H9 (cell line): ENCODE results near the gene CACNA1D. TPM values are rescaled to one million over a fixed set of nuclear protein-coding genes. Genes with fewer than 3 reads are reported as not detected.

Experiments
- DNase-seq: peaks from one replicate; pipeline ENCODE4 v3.0.0-alpha.2; 2017
- H2AFZ ChIP-seq: one replicate; pipeline ENCODE4 v1.6.1; 2013; ENCODE audit warnings: mild to moderate bottlenecking, low read length, control low read depth, moderate library complexity
- H2AK5ac ChIP-seq: 2 replicates; pipeline ENCODE4 v1.6.1; 2013; ENCODE audit warnings: low read length, control low read depth, mixed read lengths; ENCODE audit not compliant: insufficient read length
- H2BK120ac ChIP-seq: one replicate; pipeline ENCODE4 v1.6.1; 2013; ENCODE audit warnings: low read depth, mild to moderate bottlenecking, low read length, control low read depth, inconsistent platforms; ENCODE audit not compliant: poor library complexity, severe bottlenecking
- H2BK12ac ChIP-seq: 2 replicates; pipeline ENCODE4 v1.6.1; 2013; ENCODE audit warnings: low read length, control low read depth, mixed read lengths, low read depth; ENCODE audit not compliant: insufficient read length
- H2BK15ac ChIP-seq: 2 replicates; pipeline ENCODE4 v1.6.1; 2013; ENCODE audit warnings: low read depth, low read length, control low read depth
- H2BK20ac ChIP-seq: one replicate; pipeline ENCODE4 v1.6.1; 2013; ENCODE audit warnings: low read depth, mild to moderate bottlenecking, low read length, control low read depth, inconsistent platforms; ENCODE audit not compliant: poor library complexity, severe bottlenecking
- H2BK5ac ChIP-seq: 2 replicates; pipeline ENCODE4 v1.6.1; 2013; ENCODE audit warnings: low read length, control low read depth, mixed read lengths; ENCODE audit not compliant: insufficient read length
- H3K14ac ChIP-seq: 2 replicates; pipeline ENCODE4 v1.6.1; 2013; ENCODE audit warnings: low read length, control low read depth; ENCODE audit not compliant: insufficient read depth
- H3K18ac ChIP-seq: 2 replicates; pipeline ENCODE4 v1.6.1; 2013; ENCODE audit warnings: low read depth, mild to moderate bottlenecking, mixed read lengths, low read length, control low read depth; ENCODE audit not compliant: insufficient read length
- H3K23ac ChIP-seq: 2 replicates; pipeline ENCODE4 v1.6.1; 2013; ENCODE audit warnings: low read length, control low read depth, mixed read lengths, low read depth; ENCODE audit not compliant: insufficient read length
- H3K23me2 ChIP-seq: 2 replicates; pipeline ENCODE4 v1.6.1; 2013; ENCODE audit warnings: low read depth, mild to moderate bottlenecking, mixed read lengths, low read length, control low read depth; ENCODE audit not compliant: insufficient read length, poor library complexity, severe bottlenecking
- H3K27ac ChIP-seq: 2 replicates; pipeline ENCODE4 v1.5.1; 2013; ENCODE audit warnings: low read length, control low read depth, mixed read lengths, low read depth; ENCODE audit not compliant: insufficient read length
- H3K27me3 ChIP-seq: 2 replicates; pipeline ENCODE4 v1.6.1; 2013; ENCODE audit warnings: low read length, control low read depth, inconsistent platforms; ENCODE audit not compliant: insufficient read depth
- H3K4ac ChIP-seq: 2 replicates; pipeline ENCODE4 v1.6.1; 2013; ENCODE audit warnings: low read depth, mild to moderate bottlenecking, control low read depth, inconsistent platforms, low read length, moderate library complexity
- H3K4me1 ChIP-seq: 2 replicates; pipeline ENCODE4 v1.6.1; 2013; ENCODE audit warnings: low read length, control low read depth, inconsistent platforms; ENCODE audit not compliant: insufficient read depth
- H3K4me2 ChIP-seq: 2 replicates; pipeline ENCODE4 v1.6.1; 2013; ENCODE audit warnings: low read length, control low read depth, mixed read lengths; ENCODE audit not compliant: insufficient read length, insufficient read depth
- H3K56ac ChIP-seq: 2 replicates; pipeline ENCODE4 v1.6.1; 2013; ENCODE audit warnings: low read depth, mild to moderate bottlenecking, mixed read lengths, low read length, control low read depth; ENCODE audit not compliant: insufficient read length
- H3K79me1 ChIP-seq: 2 replicates; pipeline ENCODE4 v1.6.1; 2013; ENCODE audit warnings: low read depth, mild to moderate bottlenecking, moderate library complexity, low read length, control low read depth, inconsistent platforms; ENCODE audit not compliant: insufficient read depth, poor library complexity, severe bottlenecking
- H3K79me2 ChIP-seq: 2 replicates; pipeline ENCODE4 v1.6.1; 2013; ENCODE audit warnings: low read length, control low read depth, inconsistent platforms; ENCODE audit not compliant: insufficient read depth
- H3K9ac ChIP-seq: 2 replicates; pipeline ENCODE4 v1.6.1; 2013; ENCODE audit warnings: low read length, control low read depth, mixed read lengths; ENCODE audit not compliant: insufficient read length; ENCODE audit errors: extremely low read depth
- H3K9me3 ChIP-seq: one replicate; pipeline ENCODE4 v1.6.1; 2013; ENCODE audit warnings: low read depth, low read length, inconsistent platforms; ENCODE audit not compliant: control insufficient read depth
- H3T11ph ChIP-seq: one replicate; pipeline ENCODE4 v1.6.1; 2013; ENCODE audit warnings: mild to moderate bottlenecking, low read length, control low read depth, inconsistent platforms
- H4K20me1 ChIP-seq: one replicate; pipeline ENCODE4 v1.6.1; 2013; ENCODE audit not compliant: control insufficient read depth, insufficient read length, insufficient read depth
- H4K5ac ChIP-seq: 2 replicates; pipeline ENCODE4 v1.6.1; 2013; ENCODE audit warnings: low read depth, mild to moderate bottlenecking, mixed read lengths, low read length, control low read depth; ENCODE audit not compliant: insufficient read length
- H4K8ac ChIP-seq: replicated peaks from 2 replicates; pipeline ENCODE4 v1.6.1; 2013; ENCODE audit warnings: low read length, control low read depth, mixed read lengths, low read depth; ENCODE audit not compliant: insufficient read length
- H4K91ac ChIP-seq: 2 replicates; pipeline ENCODE4 v1.6.1; 2013; ENCODE audit warnings: low read depth, mild to moderate bottlenecking, moderate library complexity, mixed read lengths, low read length, control low read depth; ENCODE audit not compliant: insufficient read length
- H3K27ac Mint-ChIP-seq, 3 experiments: 2 replicates in 2 of 3; 3 replicates in 1 of 3; pipeline ENCODE4 v1.8.0; 2020 to 2021; ENCODE audit warnings: mixed read lengths in 3 of 3, mild to moderate bottlenecking in 1 of 3, moderate library complexity in 1 of 3
- H3K27me3 Mint-ChIP-seq: 2 replicates; pipeline ENCODE4 v1.8.0; 2021; ENCODE audit warnings: low read depth, mild to moderate bottlenecking, moderate library complexity, mixed read lengths
- H3K36me3 Mint-ChIP-seq, 3 experiments: 2 replicates in 2 of 3; 3 replicates in 1 of 3; pipeline ENCODE4 v1.8.0; 2020 to 2021; ENCODE audit warnings: low read depth in 3 of 3, mixed read lengths in 3 of 3; ENCODE audit not compliant: insufficient read depth in 1 of 3
- H3K4me1 Mint-ChIP-seq, 2 experiments: 2 replicates each; pipeline ENCODE4 v1.8.0; 2020; ENCODE audit warnings: mixed read lengths in 2 of 2
- H3K4me3 Mint-ChIP-seq, 2 experiments: 2 replicates in 1 of 2; 3 replicates in 1 of 2; pipeline ENCODE4 v1.8.0; 2020 to 2021; ENCODE audit warnings: mild to moderate bottlenecking in 2 of 2, mixed read lengths in 2 of 2, moderate library complexity in 1 of 2
- H3K9me3 Mint-ChIP-seq, 2 experiments: 2 replicates in 1 of 2; 3 replicates in 1 of 2; pipeline ENCODE4 v1.8.0; 2020; ENCODE audit warnings: mild to moderate bottlenecking in 2 of 2, mixed read lengths in 2 of 2, moderate library complexity in 1 of 2
- CTCF ChIP-seq: fragments of 200-600 bp; sonication (generic); conservative IDR thresholded peaks from 3 replicates; pipeline ENCODE4 v1.8.0; 2021; ENCODE audit warnings: antibody characterized with exemption, mild to moderate bottlenecking
- WGBS: extraction: QIAGEN DNeasy Blood & Tissue Kit; methylation state at CpG from one replicate; pipeline ENCODE4 v1.1.7; 2013; ENCODE audit warnings: missing lambda C conversion rate, low lambda C conversion rate, mixed read lengths; ENCODE audit not compliant: insufficient read length; ENCODE audit errors: extremely low coverage; 5-methylcytosine and 5-hydroxymethylcytosine counted together
- total RNA-seq: library from RNA; stranded (reverse); gene quantifications from 2 replicates; pipeline ENCODE4 v1.2.1, GENCODE V29; 2021

Gene CACNA1D
- total RNA-seq, 1 experiment from 2014 or later: 3.5 TPM

GRCh38 chr3:53553200-53553599 is 58.8 kb downstream of the CACNA1D start:
- H3K79me1 ChIP-seq: no peaks in the 10 kb centered on the region
- H3K56ac ChIP-seq: no peak overlapping the region
- H2BK12ac ChIP-seq: no peak overlapping the region
- no peak overlapping the region for H3K4ac ChIP-seq
- no peak overlapping the region for H2AK5ac ChIP-seq
- no peak overlapping the region for H4K8ac ChIP-seq
- H2AFZ ChIP-seq: no peak overlapping the region
- H3T11ph ChIP-seq: no peak overlapping the region
- H3K27ac ChIP-seq: no peak overlapping the region
- no peak for DNase-seq
- Mint-ChIP-seq H3K9me3 (no peaks in the 10 kb centered on the region; a peak in 1 of 5 replicates), H3K4me3 (no peak overlapping the region; a peak in 1 of 5 replicates), H3K27me3 (peaks cover 2% of the 10 kb centered on the region), H3K4me1 (peaks cover 7% of the 10 kb centered on the region in 2 experiments; a peak in 3 of 4 replicates), H3K27ac (no peak overlapping the region), H3K36me3 (no peaks in the 10 kb centered on the region; a peak in 1 of 7 replicates)
- H3K4me1 ChIP-seq: no peaks in the 10 kb centered on the region; the same call in 1 of the 2 replicates
- H3K9me3 ChIP-seq: no peaks in the 10 kb centered on the region
- no peak overlapping the region for H2BK15ac ChIP-seq
- H3K18ac ChIP-seq: no peak overlapping the region
- no peak overlapping the region for H4K5ac ChIP-seq
- no peak overlapping the region for H2BK20ac ChIP-seq
- no peak overlapping the region for H2BK5ac ChIP-seq
- no peak overlapping the region for H2BK120ac ChIP-seq
- no peaks in the 10 kb centered on the region for H3K27me3 ChIP-seq
- no peaks in the 10 kb centered on the region for H4K20me1 ChIP-seq
- no peak overlapping the region for H4K91ac ChIP-seq
- H3K9ac ChIP-seq: no peak overlapping the region
- H3K23me2 ChIP-seq: no peaks in the 10 kb centered on the region
- no peak overlapping the region for H3K14ac ChIP-seq
- H3K23ac ChIP-seq: no peak overlapping the region
- no CpG with 5 or more reads among the region's 5 CpGs for WGBS
- TF ChIP-seq CTCF: no peak
- H3K79me2 ChIP-seq: no peaks in the 10 kb centered on the region
- no peak overlapping the region for H3K4me2 ChIP-seq
